ENCODE results near the gene RAP2A. TPM values are rescaled to one million over a fixed set of nuclear protein-coding genes. Genes with fewer than 3 reads are reported as not detected.

The RAP2A gene
- total and polyA plus RNA-seq, 2 donors from 2014 or later: 7.4 to 25.5 TPM

GRCh38 chr13:97388373-97388772 is 45.6 kb upstream of the RAP2A start:
- H3K27me3 ChIP-seq (ENCODE audit: control insufficient read depth, insufficient read depth, low read length): no peaks in the 10 kb centered on the region
- peaks cover 0 to 14% (median 0%) of the 10 kb centered on the region in 3 donors for H3K36me3 ChIP-seq (ENCODE audit: control insufficient read depth in 2 of 3, insufficient read depth in 3 of 3, low read length in 3 of 3)
- H3K9me3 ChIP-seq (ENCODE audit: control insufficient read depth in 2 of 3, insufficient read depth in 1 of 3, low read length in 3 of 3): no peaks in the 10 kb centered on the region
- intact Hi-C loops (cut with DNase I): no loop called here
- DNase-seq (no peak), FAIRE-seq (no peak)
- H3K27ac ChIP-seq (ENCODE audit: low read depth in 2 of 2, low read length in 2 of 2): no peak overlapping the region
- no peak overlapping the region for H3K9ac ChIP-seq (ENCODE audit: low read length in 3 of 3)
- TF ChIP-seq CTCF (IDR thresholded peaks at IDR 0.05; ENCODE audit: borderline replicate concordance, extremely low read depth, insufficient read depth): no peak
- no peak overlapping the region for H3K4me3 ChIP-seq (ENCODE audit: low read length in 3 of 3)
- H3K4me1 ChIP-seq (ENCODE audit: control insufficient read depth in 2 of 3, insufficient read depth in 2 of 3, low read depth in 1 of 3, low read length in 3 of 3): no peaks in the 10 kb centered on the region

- Histone ChIP-seq H3K36me3 (ENCODE audit: control insufficient read depth in 2 of 3, insufficient read depth in 3 of 3, low read length in 3 of 3) (peaks cover 0 to 14% (median 2%) of the 10 kb centered on the region in 3 donors), H3K9me3 (ENCODE audit: control insufficient read depth in 2 of 3, insufficient read depth in 1 of 3, low read length in 3 of 3) (no peaks in the 10 kb centered on the region), H3K27ac (ENCODE audit: low read depth in 2 of 2, low read length in 2 of 2) (no peak overlapping the region), H3K27me3 (ENCODE audit: control insufficient read depth, insufficient read depth, low read length) (no peaks in the 10 kb centered on the region), H3K9ac (ENCODE audit: low read length in 3 of 3) (no peak overlapping the region), H3K4me1 (ENCODE audit: control insufficient read depth in 2 of 3, insufficient read depth in 2 of 3, low read depth in 1 of 3, low read length in 3 of 3) (no peaks in the 10 kb centered on the region), H3K4me3 (ENCODE audit: low read length in 3 of 3) (no peak overlapping the region)
- intact Hi-C loops (cut with DNase I): no loop called here
- DNase-seq (no peak), FAIRE-seq (no peak)
- TF ChIP-seq CTCF (IDR thresholded peaks at IDR 0.05; ENCODE audit: borderline replicate concordance, extremely low read depth, insufficient read depth): no peak
Measured at GRCh38 chr13:97390941-97391600, 42.9 kb upstream of the RAP2A start.

- Histone ChIP-seq H3K4me3 (ENCODE audit: low read length in 3 of 3) (no peak overlapping the region), H3K9me3 (ENCODE audit: control insufficient read depth in 2 of 3, insufficient read depth in 1 of 3, low read length in 3 of 3) (no peaks in the 10 kb centered on the region), H3K36me3 (ENCODE audit: control insufficient read depth in 2 of 3, insufficient read depth in 3 of 3, low read length in 3 of 3) (peaks cover 0 to 14% (median 2%) of the 10 kb centered on the region in 3 donors), H3K9ac (ENCODE audit: low read length in 3 of 3) (no peak overlapping the region), H3K27ac (ENCODE audit: low read depth in 2 of 2, low read length in 2 of 2) (no peak overlapping the region), H3K27me3 (ENCODE audit: control insufficient read depth, insufficient read depth, low read length) (no peaks in the 10 kb centered on the region), H3K4me1 (ENCODE audit: control insufficient read depth in 2 of 3, insufficient read depth in 2 of 3, low read depth in 1 of 3, low read length in 3 of 3) (no peaks in the 10 kb centered on the region)
- intact Hi-C loops (cut with DNase I): no loop called here
- TF ChIP-seq CTCF (IDR thresholded peaks at IDR 0.05; ENCODE audit: borderline replicate concordance, extremely low read depth, insufficient read depth): no peak
- DNase-seq (no peak), FAIRE-seq (no peak)
Measured at GRCh38 chr13:97392020-97392419, 41.9 kb upstream of the RAP2A start.

GRCh38 chr13:97394542-97394941 is 39.4 kb upstream of the RAP2A start:
- no peak overlapping the region for H3K27ac ChIP-seq (ENCODE audit: low read depth in 2 of 2, low read length in 2 of 2)
- FAIRE-seq: no peak
- no peak for TF ChIP-seq CTCF (IDR thresholded peaks at IDR 0.05; ENCODE audit: borderline replicate concordance, extremely low read depth, insufficient read depth)
- H3K9me3 ChIP-seq (ENCODE audit: control insufficient read depth in 2 of 3, insufficient read depth in 1 of 3, low read length in 3 of 3): no peaks in the 10 kb centered on the region
- no peak overlapping the region for H3K9ac ChIP-seq (ENCODE audit: low read length in 3 of 3)
- DNase-seq: no peak
- H3K4me3 ChIP-seq (ENCODE audit: low read length in 3 of 3): no peak overlapping the region
- H3K4me1 ChIP-seq (ENCODE audit: control insufficient read depth in 2 of 3, insufficient read depth in 2 of 3, low read depth in 1 of 3, low read length in 3 of 3): no peaks in the 10 kb centered on the region
- intact Hi-C loops (cut with DNase I): no loop called here
- H3K36me3 ChIP-seq (ENCODE audit: control insufficient read depth in 2 of 3, insufficient read depth in 3 of 3, low read length in 3 of 3): peaks cover 0 to 7% (median 2%) of the 10 kb centered on the region in 3 donors
- H3K27me3 ChIP-seq (ENCODE audit: control insufficient read depth, insufficient read depth, low read length): no peaks in the 10 kb centered on the region
